ENCODE data around the gene UMODL1. TPM values are rescaled to one million over a fixed set of nuclear protein-coding genes. Genes with fewer than 3 reads are reported as not detected.

Gene UMODL1
- total and polyA plus RNA-seq, 9 donors: 0.01 to 2.2 (median 0.24) TPM; not detected in 5

DNA sequence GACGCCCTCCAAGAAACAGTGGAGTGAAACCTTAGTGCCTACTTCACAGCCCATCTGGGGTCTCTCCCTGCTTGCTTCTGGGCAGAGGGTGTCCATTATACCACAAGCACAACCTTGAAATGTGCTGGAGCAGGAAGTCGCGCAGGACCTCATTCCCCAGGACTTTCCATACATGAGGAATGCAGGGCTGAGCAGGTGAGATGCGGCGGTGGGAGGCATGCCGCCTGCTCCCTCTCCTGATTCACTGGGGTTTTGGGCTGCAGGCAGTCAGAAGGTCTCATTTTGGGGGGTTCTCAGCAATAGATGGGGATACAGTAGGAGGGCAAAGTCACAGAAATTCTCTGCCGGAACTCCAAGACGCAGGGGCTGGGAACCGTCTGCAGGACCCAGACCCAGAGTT lies 15.7 kb upstream of the UMODL1 start:
- Histone ChIP-seq H3K9me3 (no peaks in the 10 kb centered on the region), H3K27me3 (no peaks in the 10 kb centered on the region), H3K4me1 (ENCODE audit: insufficient read depth) (no peaks in the 10 kb centered on the region), H3K27ac (no peak overlapping the region), H3K36me3 (no peaks in the 10 kb centered on the region), H3K4me3 (no peak overlapping the region)
- DNase-seq: no peak
- intact Hi-C loops (cut with DNase I): loop anchor here in 2 of 4 donors (5.0 to 10.0 kb wide), 2 partner anchors 469 to 617 kb away; no protein-coding TSS in a partner anchor
- TF ChIP-seq EP300 (IDR thresholded peaks at IDR 0.05) (no peak), POLR2A (IDR thresholded peaks at IDR 0.05) (no peak)
- TF ChIP-seq, protein P1, sequence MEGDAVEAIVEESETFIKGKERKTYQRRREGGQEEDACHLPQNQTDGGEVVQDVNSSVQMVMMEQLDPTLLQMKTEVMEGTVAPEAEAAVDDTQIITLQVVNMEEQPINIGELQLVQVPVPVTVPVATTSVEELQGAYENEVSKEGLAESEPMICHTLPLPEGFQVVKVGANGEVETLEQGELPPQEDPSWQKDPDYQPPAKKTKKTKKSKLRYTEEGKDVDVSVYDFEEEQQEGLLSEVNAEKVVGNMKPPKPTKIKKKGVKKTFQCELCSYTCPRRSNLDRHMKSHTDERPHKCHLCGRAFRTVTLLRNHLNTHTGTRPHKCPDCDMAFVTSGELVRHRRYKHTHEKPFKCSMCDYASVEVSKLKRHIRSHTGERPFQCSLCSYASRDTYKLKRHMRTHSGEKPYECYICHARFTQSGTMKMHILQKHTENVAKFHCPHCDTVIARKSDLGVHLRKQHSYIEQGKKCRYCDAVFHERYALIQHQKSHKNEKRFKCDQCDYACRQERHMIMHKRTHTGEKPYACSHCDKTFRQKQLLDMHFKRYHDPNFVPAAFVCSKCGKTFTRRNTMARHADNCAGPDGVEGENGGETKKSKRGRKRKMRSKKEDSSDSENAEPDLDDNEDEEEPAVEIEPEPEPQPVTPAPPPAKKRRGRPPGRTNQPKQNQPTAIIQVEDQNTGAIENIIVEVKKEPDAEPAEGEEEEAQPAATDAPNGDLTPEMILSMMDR (IDR thresholded peaks at IDR 0.05): no peak
- WGBS, 3 donors: 83 to 96% (median 86%) methylated on average over 9 of the region's 9 CpGs

DNA sequence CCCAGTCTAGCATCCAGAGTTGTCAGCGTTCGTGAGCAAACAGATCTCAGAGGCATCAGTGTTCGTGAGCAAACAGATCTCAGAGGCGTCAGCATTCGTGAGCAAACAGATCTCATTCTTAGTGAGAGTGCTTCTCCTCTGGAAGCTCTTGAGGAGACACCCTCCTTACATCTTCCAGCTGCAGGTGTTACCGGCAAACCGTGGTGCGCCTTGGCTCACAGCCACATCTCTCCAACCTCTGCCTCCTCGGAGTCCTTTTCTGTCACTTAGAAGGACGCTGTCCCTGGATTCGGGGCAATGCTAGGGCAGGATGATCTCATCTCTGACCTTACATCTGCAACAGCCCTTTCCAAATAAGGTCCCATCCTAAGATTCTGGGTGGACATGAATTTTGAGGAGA lies 14.6 kb upstream of the UMODL1 start:
- intact Hi-C loops (cut with DNase I): loop anchor here in 2 of 4 donors (5.0 to 10.0 kb wide), 2 partner anchors 468 to 616 kb away; no protein-coding TSS in a partner anchor

DNA sequence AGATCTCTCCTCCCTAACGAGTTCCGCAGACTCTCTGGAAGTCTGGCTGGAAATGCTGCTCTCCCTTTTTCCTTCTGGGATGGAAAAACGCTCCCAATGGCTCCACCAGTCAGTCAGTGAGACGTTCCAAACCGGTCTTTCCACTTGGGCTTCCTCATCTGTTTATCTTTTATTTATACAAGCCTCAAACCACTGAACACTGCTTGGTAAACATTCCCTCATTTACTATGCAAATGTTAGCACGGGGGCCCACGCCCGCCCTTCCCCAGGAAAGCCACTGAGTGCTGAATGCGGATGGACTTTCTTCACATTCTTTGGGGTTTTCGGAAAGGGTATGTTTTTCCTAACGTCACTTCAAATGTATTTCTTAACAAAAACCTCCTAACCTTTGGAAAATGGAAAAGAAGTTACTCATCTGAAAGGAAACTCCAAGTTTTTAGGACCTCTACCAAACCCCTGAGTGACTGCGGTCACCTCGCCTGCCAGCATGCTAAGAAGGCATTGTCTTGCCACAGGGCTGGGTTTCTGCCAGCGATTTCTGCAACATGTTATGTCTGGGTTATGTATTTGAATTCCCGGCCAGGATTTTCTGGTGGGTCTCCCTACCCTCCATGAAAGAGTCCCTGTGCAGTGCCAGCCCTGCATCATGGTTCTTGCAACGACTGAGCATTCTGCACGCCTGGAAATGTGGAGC lies 14.0 kb upstream of the UMODL1 start:
- TF ChIP-seq EP300 (IDR thresholded peaks at IDR 0.05) (no peak), POLR2A (IDR thresholded peaks at IDR 0.05) (no peak)
- TF ChIP-seq, protein P1 (IDR thresholded peaks at IDR 0.05): no peak
- WGBS, 3 donors: 19 to 35% (median 34%) methylated on average over 17 of the region's 17 CpGs
- H3K4me1 ChIP-seq (ENCODE audit: insufficient read depth): no peaks in the 10 kb centered on the region
- H3K36me3 ChIP-seq: no peaks in the 10 kb centered on the region
- H3K4me3 ChIP-seq: no peak overlapping the region
- intact Hi-C loops (cut with DNase I): loop anchor here in 2 of 4 donors (5.0 to 10.0 kb wide), 2 partner anchors 468 to 615 kb away; no protein-coding TSS in a partner anchor
- DNase-seq: no peak
- no peak overlapping the region for H3K27ac ChIP-seq
- no peaks in the 10 kb centered on the region for H3K27me3 ChIP-seq
- no peaks in the 10 kb centered on the region for H3K9me3 ChIP-seq

More for the DNA sequence above, 14.6 kb upstream of the UMODL1 start:
- H3K4me1 ChIP-seq (ENCODE audit: insufficient read depth): no peaks in the 10 kb centered on the region
- no peak overlapping the region for H3K4me3 ChIP-seq
- no peak overlapping the region for H3K27ac ChIP-seq
- 72 to 78% (median 75%) methylated on average over 11 of the region's 11 CpGs for WGBS, 3 donors
- H3K27me3 ChIP-seq: no peaks in the 10 kb centered on the region
- H3K9me3 ChIP-seq: no peaks in the 10 kb centered on the region
- TF ChIP-seq POLR2A (IDR thresholded peaks at IDR 0.05) (no peak), EP300 (IDR thresholded peaks at IDR 0.05) (no peak)
- TF ChIP-seq, protein P1 (IDR thresholded peaks at IDR 0.05): no peak
- H3K36me3 ChIP-seq: no peaks in the 10 kb centered on the region
- DNase-seq: no peak

DNA sequence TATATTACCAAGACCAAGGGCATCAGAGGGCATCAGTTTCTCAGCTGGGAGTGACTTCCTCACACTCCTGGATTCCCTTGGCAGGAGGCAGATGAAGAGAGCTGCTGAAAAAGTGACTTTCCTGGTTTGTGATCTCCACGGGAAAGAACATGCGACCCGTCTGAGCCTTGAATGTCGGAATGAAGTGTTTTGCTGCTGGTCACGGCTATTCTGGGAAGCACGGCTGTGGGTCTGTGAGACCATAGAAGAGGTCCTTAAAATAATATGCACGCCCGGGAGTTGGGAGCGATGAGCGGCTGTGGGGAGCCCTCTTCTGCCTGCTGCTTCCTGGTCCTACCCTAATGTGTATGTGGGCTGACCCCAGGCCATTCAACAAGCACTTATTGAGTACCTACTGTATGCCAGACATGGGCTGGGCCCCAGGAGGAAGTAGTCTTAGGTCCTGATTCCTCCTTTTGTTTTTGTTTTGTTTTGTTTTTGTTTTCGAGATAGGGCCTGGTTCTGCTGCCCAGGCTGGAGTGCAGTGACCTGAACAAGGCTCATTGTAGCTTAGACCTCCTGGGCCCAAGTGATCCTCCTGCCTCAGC lies 13.2 kb upstream of the UMODL1 start:
- Histone ChIP-seq H3K4me3 (no peak overlapping the region), H3K27me3 (no peaks in the 10 kb centered on the region), H3K4me1 (ENCODE audit: insufficient read depth) (no peaks in the 10 kb centered on the region), H3K27ac (no peak overlapping the region), H3K9me3 (no peaks in the 10 kb centered on the region), H3K36me3 (no peaks in the 10 kb centered on the region)
- no peak for TF ChIP-seq EP300 (IDR thresholded peaks at IDR 0.05)
- TF ChIP-seq, protein P1 (IDR thresholded peaks at IDR 0.05): no peak
- TF ChIP-seq POLR2A (IDR thresholded peaks at IDR 0.05): no peak
- 46 to 63% (median 56%) methylated on average over 11 of the region's 11 CpGs for WGBS, 3 donors
- intact Hi-C loops (cut with DNase I): loop anchor here in 2 of 4 donors (5.0 to 10.0 kb wide), 2 partner anchors 467 to 614 kb away; no protein-coding TSS in a partner anchor
- no peak for DNase-seq

All from ovary (tissue), 9 donors.